Progenitor cell of endocrine pancreas (in vitro differentiated cells): ENCODE measurements around the gene NCKAP5. TPM values are rescaled to one million over a fixed set of nuclear protein-coding genes. Genes with fewer than 3 reads are reported as not detected.

Experiments used
- DNase-seq: peaks from one replicate; pipeline ENCODE4 v3.0.0; 2021; ENCODE audit warnings: low spot score; ENCODE audit not compliant: unreplicated experiment
- H3K27ac Mint-ChIP-seq: 2 replicates; pipeline ENCODE4 v1.8.0; 2021; ENCODE audit warnings: mild to moderate bottlenecking, moderate library complexity, mixed read lengths
- H3K27me3 Mint-ChIP-seq: 2 replicates; pipeline ENCODE4 v1.8.0; 2021; ENCODE audit warnings: mixed read lengths
- H3K36me3 Mint-ChIP-seq: 2 replicates; pipeline ENCODE4 v1.8.0; 2022; ENCODE audit warnings: mixed read lengths; ENCODE audit not compliant: insufficient read depth
- H3K4me1 Mint-ChIP-seq: 2 replicates; pipeline ENCODE4 v1.8.0; 2021; ENCODE audit warnings: low read depth, mixed read lengths
- H3K4me3 Mint-ChIP-seq: 2 replicates; pipeline ENCODE4 v1.8.0; 2021; ENCODE audit warnings: low read depth, mild to moderate bottlenecking, moderate library complexity, mixed read lengths
- H3K9me3 Mint-ChIP-seq: 2 replicates; pipeline ENCODE4 v1.8.0; 2021; ENCODE audit warnings: low read depth, mixed read lengths
- total RNA-seq: library from RNA; stranded (reverse); gene quantifications from 2 replicates; pipeline ENCODE4 v1.2.1, GENCODE V29; 2021
- TF ChIP-seq, protein P1 (sequence below): fragments of 200-600 bp; sonication (generic); IDR thresholded peaks from one replicate; pipeline ENCODE4 v1.5.0; 2021; ENCODE audit warnings: antibody characterized with exemption, mild to moderate bottlenecking; ENCODE audit not compliant: unreplicated experiment

The NCKAP5 gene
- total RNA-seq, 1 donor from 2014 or later: 1.7 TPM

- TF ChIP-seq, protein P1, sequence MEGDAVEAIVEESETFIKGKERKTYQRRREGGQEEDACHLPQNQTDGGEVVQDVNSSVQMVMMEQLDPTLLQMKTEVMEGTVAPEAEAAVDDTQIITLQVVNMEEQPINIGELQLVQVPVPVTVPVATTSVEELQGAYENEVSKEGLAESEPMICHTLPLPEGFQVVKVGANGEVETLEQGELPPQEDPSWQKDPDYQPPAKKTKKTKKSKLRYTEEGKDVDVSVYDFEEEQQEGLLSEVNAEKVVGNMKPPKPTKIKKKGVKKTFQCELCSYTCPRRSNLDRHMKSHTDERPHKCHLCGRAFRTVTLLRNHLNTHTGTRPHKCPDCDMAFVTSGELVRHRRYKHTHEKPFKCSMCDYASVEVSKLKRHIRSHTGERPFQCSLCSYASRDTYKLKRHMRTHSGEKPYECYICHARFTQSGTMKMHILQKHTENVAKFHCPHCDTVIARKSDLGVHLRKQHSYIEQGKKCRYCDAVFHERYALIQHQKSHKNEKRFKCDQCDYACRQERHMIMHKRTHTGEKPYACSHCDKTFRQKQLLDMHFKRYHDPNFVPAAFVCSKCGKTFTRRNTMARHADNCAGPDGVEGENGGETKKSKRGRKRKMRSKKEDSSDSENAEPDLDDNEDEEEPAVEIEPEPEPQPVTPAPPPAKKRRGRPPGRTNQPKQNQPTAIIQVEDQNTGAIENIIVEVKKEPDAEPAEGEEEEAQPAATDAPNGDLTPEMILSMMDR: no peak
- Mint-ChIP-seq H3K9me3 (peaks cover 3% of the 10 kb centered on the region), H3K4me3 (no peak overlapping the region), H3K4me1 (no peaks in the 10 kb centered on the region), H3K27ac (no peak overlapping the region), H3K27me3 (peaks cover 11% of the 10 kb centered on the region), H3K36me3 (no peaks in the 10 kb centered on the region)
- no peak for DNase-seq
These were observed 374.0 kb downstream of the NCKAP5 start for GRCh38 chr2:133194362-133194655.

DNA sequence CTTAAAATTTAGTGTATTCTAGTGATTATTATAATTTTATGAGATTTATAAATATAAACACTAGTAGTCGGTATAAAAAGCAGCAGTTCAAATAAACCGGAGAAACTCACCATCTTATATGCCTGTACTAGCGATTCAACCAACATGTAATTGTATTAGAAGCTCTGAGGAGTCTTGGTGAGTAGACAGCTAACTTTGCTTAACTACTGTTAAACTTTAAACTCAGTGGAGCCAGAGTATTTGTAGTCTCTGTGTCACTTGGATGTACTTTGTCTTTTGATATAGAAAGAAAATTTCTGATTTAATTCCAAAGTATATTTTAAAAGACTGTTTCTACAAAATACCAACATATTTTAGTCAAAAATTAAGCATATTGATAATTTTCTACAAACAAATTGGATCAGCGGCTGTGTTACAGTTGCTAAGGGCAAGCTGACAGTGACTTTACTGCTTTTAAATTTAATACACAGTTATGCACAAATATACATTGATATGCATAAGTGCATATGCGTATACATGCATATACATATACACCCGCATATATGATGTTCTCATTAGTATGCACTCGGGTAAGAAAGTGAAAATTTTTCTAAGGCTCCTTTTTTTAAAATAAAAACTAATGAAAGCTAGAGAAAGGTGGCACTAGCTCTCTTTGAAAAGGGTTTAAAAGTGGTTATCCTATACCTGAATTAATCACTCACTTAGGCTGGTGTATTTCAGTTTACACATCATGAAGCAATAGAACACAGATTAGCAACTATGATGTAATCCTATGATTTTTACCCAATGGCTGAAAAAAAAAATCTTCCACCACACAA, 374.5 kb downstream of the NCKAP5 start:
- Mint-ChIP-seq H3K36me3 (no peaks in the 10 kb centered on the region), H3K27ac (no peak overlapping the region), H3K4me3 (no peak overlapping the region), H3K4me1 (no peaks in the 10 kb centered on the region), H3K27me3 (peaks cover 11% of the 10 kb centered on the region), H3K9me3 (peaks cover 3% of the 10 kb centered on the region)
- no peak for DNase-seq
- TF ChIP-seq, protein P1: no peak

GRCh38 chr2:133192028-133192427, 376.2 kb downstream of the NCKAP5 start:
- Mint-ChIP-seq H3K36me3 (no peaks in the 10 kb centered on the region), H3K4me3 (no peak overlapping the region), H3K4me1 (no peaks in the 10 kb centered on the region), H3K27me3 (peaks cover 7% of the 10 kb centered on the region), H3K9me3 (peaks cover 3% of the 10 kb centered on the region), H3K27ac (no peak overlapping the region)
- no peak for DNase-seq
- TF ChIP-seq, protein P1: peak; percentile 20

- TF ChIP-seq, protein P1: no peak
- Mint-ChIP-seq H3K4me1 (no peaks in the 10 kb centered on the region), H3K27me3 (no peaks in the 10 kb centered on the region), H3K36me3 (no peaks in the 10 kb centered on the region), H3K9me3 (peaks cover 4% of the 10 kb centered on the region), H3K27ac (no peak overlapping the region), H3K4me3 (no peak overlapping the region)
- no peak for DNase-seq
These were observed 391.1 kb downstream of the NCKAP5 start for GRCh38 chr2:133177196-133177595.

GRCh38 chr2:133175926-133176325, 392.3 kb downstream of the NCKAP5 start:
- Mint-ChIP-seq H3K4me3 (no peak overlapping the region), H3K4me1 (no peaks in the 10 kb centered on the region), H3K36me3 (no peaks in the 10 kb centered on the region), H3K27me3 (no peaks in the 10 kb centered on the region), H3K9me3 (no peaks in the 10 kb centered on the region), H3K27ac (no peak overlapping the region)
- TF ChIP-seq, protein P1: no peak
- DNase-seq: no peak
